ENCODE data around the gene KIF27.
"Not testable (repeated sequence)": the region's sequence is repeated elsewhere in the genome, so short reads cannot be mapped to it uniquely, and the experiment has no call there.

The KIF27 gene

DNA sequence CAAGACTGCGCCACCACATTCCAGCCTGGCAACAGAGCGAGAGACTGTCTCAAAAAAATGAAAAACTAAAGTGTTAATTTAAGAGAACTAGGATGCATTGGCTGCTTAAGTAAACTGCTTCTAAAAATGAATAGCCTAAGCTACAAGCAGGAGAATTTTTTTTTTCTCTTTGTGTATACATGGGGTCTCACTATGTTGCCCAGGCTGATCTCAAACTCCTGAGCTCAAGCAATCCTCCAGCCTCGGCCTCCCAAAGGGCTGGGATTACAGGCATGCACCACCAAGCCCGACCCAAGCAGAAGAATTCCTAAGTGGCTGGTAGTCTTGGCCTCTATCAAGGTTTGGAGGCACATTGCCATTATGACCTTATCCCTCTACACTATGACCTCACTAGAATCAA lies 106.1 kb downstream of the KIF27 start:
- not testable (repeated sequence) for DNase-seq (ENCODE audit: low read depth)

DNA sequence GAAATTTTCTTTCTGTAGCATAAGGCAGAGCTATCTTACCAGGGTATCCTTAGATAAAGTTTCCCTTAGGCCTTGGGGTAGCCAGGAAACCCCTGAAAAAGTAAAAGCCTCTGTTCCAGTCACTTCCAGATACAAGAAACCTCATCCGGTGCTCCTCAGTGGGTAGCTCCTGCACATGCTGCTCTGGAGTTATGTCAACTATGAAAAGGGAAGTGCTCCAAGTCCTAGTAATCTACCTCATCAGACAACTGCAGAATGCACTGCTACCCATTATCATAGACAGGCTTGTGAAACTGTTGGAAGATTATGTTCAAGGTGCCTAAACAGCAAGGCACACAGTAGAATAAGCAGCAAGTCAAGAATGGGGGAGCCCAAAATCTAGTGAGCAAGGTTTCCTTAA lies 112.0 kb downstream of the KIF27 start:
- DNase-seq (ENCODE audit: low read depth): not testable (repeated sequence)

DNA sequence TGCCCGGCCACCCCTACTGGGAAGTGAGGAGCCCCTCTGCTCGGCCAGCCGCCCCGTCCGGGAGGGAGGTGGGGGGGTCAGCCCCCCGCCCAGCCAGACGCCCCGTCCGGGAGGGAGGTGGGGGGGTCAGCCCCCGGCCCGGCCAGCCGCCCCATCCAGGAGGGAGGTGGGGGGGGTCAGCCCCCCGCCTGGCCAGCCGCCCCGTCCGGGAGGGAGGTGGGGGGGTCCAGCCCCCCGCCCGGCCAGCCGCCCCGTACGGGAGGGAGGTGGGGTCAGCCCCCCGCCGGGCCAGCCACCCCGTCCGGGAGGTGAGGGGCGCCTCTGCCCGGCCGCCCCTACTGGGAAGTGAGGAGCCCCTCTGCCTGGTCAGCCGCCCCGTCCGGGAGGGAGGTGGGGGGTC lies 116.8 kb downstream of the KIF27 start:
- not testable (repeated sequence) for DNase-seq (ENCODE audit: low read depth)

DNA sequence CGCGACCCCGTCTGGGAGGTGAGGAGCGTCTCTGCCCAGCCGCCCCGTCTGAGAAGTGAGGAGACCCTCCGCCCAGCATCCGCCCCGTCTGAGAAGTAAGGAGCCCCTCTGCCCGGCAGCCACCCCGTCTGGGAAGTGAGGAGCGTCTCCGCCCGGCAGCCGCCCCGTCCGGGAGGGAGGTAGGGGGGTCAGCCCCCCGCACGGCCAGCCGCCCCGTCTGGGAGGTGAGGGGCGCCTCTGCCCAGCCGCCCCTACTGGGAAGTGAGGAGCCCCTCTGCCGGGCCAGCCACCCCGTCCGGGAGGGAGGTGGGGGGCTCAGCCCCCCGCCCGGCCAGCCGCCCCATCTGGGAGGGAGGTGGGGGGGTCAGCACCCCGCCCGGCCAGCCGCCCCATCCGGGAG lies 117.3 kb downstream of the KIF27 start:
- DNase-seq (ENCODE audit: low read depth): not testable (repeated sequence)

DNA sequence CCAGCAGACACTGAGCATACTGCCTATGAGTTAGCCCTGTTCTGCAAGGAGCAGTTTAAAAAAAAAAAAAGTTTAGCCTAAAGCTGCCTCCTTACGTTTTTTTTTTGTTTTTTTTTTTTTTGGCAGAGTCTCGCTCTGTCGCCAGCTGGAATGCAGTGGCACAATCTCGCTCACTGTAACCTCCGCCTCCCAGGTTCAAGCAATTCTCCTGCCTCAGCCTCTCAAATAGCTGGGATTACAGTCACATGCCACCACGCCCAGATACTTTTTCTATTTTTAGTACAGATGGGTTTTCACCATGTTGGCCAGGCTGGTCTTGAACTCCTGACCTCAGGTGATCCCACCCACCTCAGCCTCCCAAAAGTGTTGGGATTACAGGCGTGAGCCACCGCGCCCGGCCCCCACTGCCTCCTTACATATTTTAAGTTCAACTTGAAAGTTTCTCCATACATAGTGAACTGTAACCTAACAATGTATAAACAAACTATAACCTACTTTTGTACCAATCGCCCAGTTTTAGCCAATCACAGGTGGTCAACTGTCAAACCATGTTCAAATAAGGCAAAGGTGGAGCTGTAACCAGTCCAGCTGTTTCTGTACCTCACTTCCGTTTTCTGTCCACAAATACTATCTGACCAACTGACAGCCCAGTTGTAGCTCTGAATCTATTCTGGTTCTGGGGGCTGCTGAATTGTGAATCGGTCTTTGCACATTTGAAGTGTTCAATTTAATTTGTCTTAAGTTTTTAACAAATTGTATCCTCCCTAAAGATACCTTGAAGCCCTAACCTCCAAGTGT lies 120.8 kb downstream of the KIF27 start:
- DNase-seq (ENCODE audit: low read depth): no peak

DNA sequence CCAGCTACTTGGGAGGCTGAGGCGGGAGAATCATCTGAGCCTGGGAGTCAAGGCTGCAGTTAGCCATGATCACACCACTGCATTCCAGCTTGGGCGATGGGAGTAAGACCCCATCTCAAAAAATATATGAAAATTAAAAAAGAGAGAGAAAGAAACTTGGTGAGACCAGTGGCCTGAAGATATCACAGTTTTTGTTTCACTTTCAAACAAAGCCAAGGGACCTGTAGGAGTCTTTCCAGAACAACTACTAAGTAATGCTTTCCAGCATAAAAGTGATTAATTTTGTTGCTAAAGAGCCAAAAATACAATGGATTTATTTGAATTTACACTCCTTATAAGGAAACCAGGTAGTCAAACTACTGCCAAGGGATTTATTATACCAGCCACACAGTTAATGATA lies 127.2 kb downstream of the KIF27 start:
- no peak for DNase-seq (ENCODE audit: low read depth)

DNA sequence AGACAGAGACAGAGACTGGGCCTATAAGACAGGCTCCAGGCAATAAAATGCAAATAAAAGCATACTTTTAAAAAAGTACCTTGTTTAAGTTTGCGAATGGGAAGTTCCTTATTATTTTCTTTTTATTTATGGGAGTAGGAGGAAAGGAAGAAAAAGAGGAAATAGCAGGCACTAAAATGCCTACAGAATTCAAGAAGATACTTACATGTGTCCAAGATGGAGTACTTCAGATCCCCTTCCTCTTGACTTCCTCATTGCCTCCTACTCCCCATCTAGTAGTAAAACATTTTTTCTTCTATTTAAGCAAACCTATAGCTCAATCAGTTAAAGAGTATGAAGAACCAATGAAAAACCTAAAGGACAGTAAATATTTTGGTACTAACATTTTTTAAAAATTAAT lies 128.5 kb downstream of the KIF27 start:
- DNase-seq (ENCODE audit: low read depth): no peak

All from activated gamma-delta T cell treated with anti-CD3 and anti-CD28 coated beads, Interleukin-2, amount 50 U/mL, for 16 hours (primary cell).